Gastrocnemius medialis (tissue), 4 donors: ENCODE data around the gene PRUNE2.

Source experiments
- CTCF ChIP-seq, 5 experiments: fragments of 450-650 bp in 3 of 5; fragments of 200-600 bp in 2 of 5; sonication (generic) in 2 of 5; IDR thresholded peaks in 4 of 5; conservative IDR thresholded peaks in 1 of 5; 1 replicate in 4 of 5; 2 replicates in 1 of 5; pipeline ENCODE4 v1.5.1; 2016 to 2019; ENCODE audit warnings: antibody characterized with exemption in 5 of 5, mild to moderate bottlenecking in 3 of 5, moderate library complexity in 3 of 5
- POLR2A ChIP-seq, 2 donors: fragments of 450-650 bp; IDR thresholded peaks; one replicate each; pipeline ENCODE4 v1.6.1; 2017; ENCODE audit warnings: antibody characterized with exemption in 2 of 2, mild to moderate bottlenecking in 2 of 2, moderate library complexity in 2 of 2

- no peak for TF ChIP-seq POLR2A (IDR thresholded peaks at IDR 0.05)
- no peak for TF ChIP-seq CTCF (IDR thresholded peaks at IDR 0.05 in 4 of 5, conservative IDR thresholded peaks at IDR 0.05 in 1 of 5)
Observed at GRCh38 chr9:76573408-76573807, 332.5 kb downstream of the PRUNE2 start.
